Liver (tissue), 9 donors: Measurements from ENCODE around the gene ANKS3. TPM values are rescaled to one million over a fixed set of nuclear protein-coding genes. Genes with fewer than 3 reads are reported as not detected.
A peak's percentile ranks its signal among the peaks of the same experiment; 100 is the strongest.

Experiments
- DNase-seq: peaks from one replicate; pipeline ENCODE4 v3.0.0-alpha.2; 2017; ENCODE audit warnings: low spot score
- H3K27ac ChIP-seq, 2 donors: one replicate each; pipeline ENCODE4 v1.7.0; 2013; ENCODE audit warnings: inconsistent platforms in 2 of 2, low read length in 2 of 2, control low read depth in 1 of 2, low read depth in 1 of 2, mild to moderate bottlenecking in 1 of 2
- H3K27me3 ChIP-seq, 4 donors: one replicate each; pipeline versions ENCODE4 v1.6.1 to v1.7.0; 2013; ENCODE audit warnings: low read length in 3 of 4, inconsistent platforms in 1 of 4, mild to moderate bottlenecking in 1 of 4, moderate library complexity in 1 of 4; ENCODE audit not compliant: control insufficient read depth in 4 of 4, insufficient read depth in 4 of 4
- H3K36me3 ChIP-seq, 4 donors: one replicate each; pipeline versions ENCODE4 v1.6.1 to v1.7.0; 2013; ENCODE audit warnings: low read length in 3 of 4, mild to moderate bottlenecking in 3 of 4, low read depth in 1 of 4, moderate library complexity in 1 of 4; ENCODE audit not compliant: control insufficient read depth in 4 of 4, insufficient read depth in 3 of 4
- H3K4me1 ChIP-seq, 4 donors: one replicate each; pipeline versions ENCODE4 v1.6.1 to v1.7.0; 2013; ENCODE audit warnings: low read length in 3 of 4, mild to moderate bottlenecking in 3 of 4, moderate library complexity in 1 of 4; ENCODE audit not compliant: control insufficient read depth in 4 of 4, insufficient read depth in 4 of 4
- H3K4me3 ChIP-seq, 3 donors: one replicate each; pipeline versions ENCODE4 v1.6.1 to v1.7.0; 2013; ENCODE audit warnings: low read length in 3 of 3, control low read depth in 1 of 3, low read depth in 1 of 3, mild to moderate bottlenecking in 1 of 3
- H3K9ac ChIP-seq, 2 donors: one replicate each; pipeline ENCODE4 v1.7.0; 2013; ENCODE audit warnings: low read length in 2 of 2, mild to moderate bottlenecking in 2 of 2, moderate library complexity in 2 of 2, control low read depth in 1 of 2, low read depth in 1 of 2
- H3K9me3 ChIP-seq, 4 donors: one replicate each; pipeline versions ENCODE4 v1.6.1 to v1.7.0; 2013; ENCODE audit warnings: low read length in 3 of 4; ENCODE audit not compliant: control insufficient read depth in 4 of 4
- ATF3 ChIP-seq: IDR thresholded peaks from 2 replicates; pipeline ENCODE4 v1.6.1; 2016; ENCODE audit warnings: antibody characterized with exemption
- CTCF ChIP-seq: fragments of 150-350 bp; IDR thresholded peaks from 2 replicates; pipeline ENCODE4 v1.5.1; 2017; ENCODE audit warnings: improper control_type of control experiment, low read depth, low read length; ENCODE audit not compliant: missing input control
- EGR1 ChIP-seq, 2 donors: IDR thresholded peaks; 2 replicates each; pipeline ENCODE4 v1.6.1; 2016 to 2018; ENCODE audit warnings: antibody characterized with exemption in 2 of 2, low read depth in 2 of 2
- FOXA1 ChIP-seq: IDR thresholded peaks from 2 replicates; pipeline ENCODE4 v1.6.1; 2016; ENCODE audit warnings: antibody characterized with exemption
- FOXA2 ChIP-seq: IDR thresholded peaks from 2 replicates; pipeline ENCODE4 v1.6.1; 2016; ENCODE audit warnings: antibody characterized with exemption
- GABPA ChIP-seq, 2 donors: IDR thresholded peaks in 1 of 2; conservative IDR thresholded peaks in 1 of 2; 2 replicates each; pipeline ENCODE4 v1.6.1; 2016; ENCODE audit warnings: antibody characterized with exemption in 2 of 2, mild to moderate bottlenecking in 1 of 2, moderate library complexity in 1 of 2
- HNF4A ChIP-seq, 2 donors: conservative IDR thresholded peaks; 2 replicates each; pipeline ENCODE4 v1.6.1; 2016; ENCODE audit warnings: antibody characterized with exemption in 2 of 2, mild to moderate bottlenecking in 2 of 2
- HNF4G ChIP-seq: IDR thresholded peaks from 2 replicates; pipeline ENCODE4 v1.6.1; 2016; ENCODE audit warnings: antibody characterized with exemption
- JUND ChIP-seq, 2 donors: IDR thresholded peaks; 2 replicates each; pipeline ENCODE4 v1.6.1; 2016; ENCODE audit warnings: antibody characterized with exemption in 2 of 2
- MAX ChIP-seq: IDR thresholded peaks from 2 replicates; pipeline ENCODE4 v1.6.1; 2016; ENCODE audit warnings: antibody characterized with exemption
- NR2F2 ChIP-seq: IDR thresholded peaks from 2 replicates; pipeline ENCODE4 v1.6.1; 2016; ENCODE audit warnings: antibody characterized with exemption
- RAD21 ChIP-seq, 2 donors: IDR thresholded peaks; 2 replicates each; pipeline ENCODE4 v1.6.1; 2016; ENCODE audit warnings: antibody characterized with exemption in 2 of 2, mild to moderate bottlenecking in 2 of 2
- REST ChIP-seq: IDR thresholded peaks from 2 replicates; pipeline ENCODE4 v1.6.1; 2016; ENCODE audit warnings: antibody characterized with exemption, mild to moderate bottlenecking
- RXRA ChIP-seq, 2 donors: IDR thresholded peaks; 2 replicates each; pipeline ENCODE4 v1.6.1; 2017 to 2018; ENCODE audit warnings: antibody characterized with exemption in 2 of 2, mild to moderate bottlenecking in 1 of 2
- SP1 ChIP-seq: IDR thresholded peaks from 2 replicates; pipeline ENCODE4 v1.6.1; 2018; ENCODE audit warnings: antibody characterized with exemption, mild to moderate bottlenecking
- TAF1 ChIP-seq: conservative IDR thresholded peaks from 2 replicates; pipeline ENCODE4 v1.6.1; 2016; ENCODE audit warnings: antibody characterized with exemption, mild to moderate bottlenecking
- YY1 ChIP-seq: IDR thresholded peaks from 2 replicates; pipeline ENCODE4 v1.6.1; 2016; ENCODE audit warnings: antibody characterized with exemption, mild to moderate bottlenecking
- ZBTB33 ChIP-seq: IDR thresholded peaks from 2 replicates; pipeline ENCODE4 v1.6.1; 2016; ENCODE audit warnings: antibody characterized with exemption
- WGBS: extraction: QIAGEN DNeasy Blood & Tissue Kit; methylation state at CpG from one replicate; pipeline ENCODE4 v1.1.7; 2013; 5-methylcytosine and 5-hydroxymethylcytosine counted together
- polyA plus RNA-seq, 2 donors: library from polyadenylated mRNA; stranded (reverse) in 1 of 2; unstranded in 1 of 2; fragments of 200-250 nt in 1 of 2; fragments of >200 nt in 1 of 2; fragmentation: Nextera tagmentation in 1 of 2; extraction: Ambion mirVana in 1 of 2; gene quantifications; one replicate each; pipeline versions ENCODE4 v1.2.1 to v1.2.3, GENCODE V29; 2013 to 2015
- total RNA-seq, 2 donors: library from RNA; depleted of rRNA; stranded (reverse); fragments of >200 nt; gene quantifications; one replicate each; pipeline ENCODE4 v1.2.3, GENCODE V29; 2014
- donor health status: healthy.
- donor health status: healthy.
- donor health status: healthy.
- donor health status: healthy.
- donor health status: healthy.

Gene ANKS3
- total and polyA plus RNA-seq, 4 donors = 4.0 to 14.0 (median 4.7) TPM

GRCh38 chr16:4768549-4769305 is 34.7 kb upstream of the ANKS3 start:
- peak; percentile 95 for DNase-seq
- peaks cover 3 to 30% (median 28%) of the 10 kb centered on the region in 4 donors for H3K4me1 ChIP-seq
- no peaks in the 10 kb centered on the region for H3K27me3 ChIP-seq
- peaks cover 0 to 7% (median 3%) of the 10 kb centered on the region in 4 donors for H3K36me3 ChIP-seq
- no peaks in the 10 kb centered on the region for H3K9me3 ChIP-seq
- peak overlapping the region; percentile 26 to 85 for H3K9ac ChIP-seq
- peak; percentile 88 for TF ChIP-seq REST
- no peak for TF ChIP-seq FOXA2
- no peak for TF ChIP-seq EGR1 (IDR thresholded peaks at IDR 0.05; ENCODE audit: low read depth in 2 of 2)
- TF ChIP-seq RAD21 (IDR thresholded peaks at IDR 0.05) = peak in 1 of 2 donors; percentile 14
- no peak for TF ChIP-seq HNF4A (conservative IDR thresholded peaks at IDR 0.05)
- TF ChIP-seq NR2F2 = no peak
- no peak for TF ChIP-seq FOXA1
- peak; percentile 29 for TF ChIP-seq TAF1
- TF ChIP-seq CTCF = no peak
- TF ChIP-seq YY1 = peak; percentile 77
- no peak for TF ChIP-seq ATF3
- peak; percentile 73 for TF ChIP-seq MAX
- TF ChIP-seq SP1 = peak; percentile 67
- TF ChIP-seq ZBTB33 = peak; percentile 99
- peak; percentile 85 to 96 for TF ChIP-seq GABPA (IDR thresholded peaks at IDR 0.05 in 1 of 2, conservative IDR thresholded peaks at IDR 0.05 in 1 of 2)
- TF ChIP-seq JUND (IDR thresholded peaks at IDR 0.05) = no peak
- TF ChIP-seq RXRA (IDR thresholded peaks at IDR 0.05) = peak; percentile 7 to 36
- no peak for TF ChIP-seq HNF4G
- peak overlapping the region; percentile 85 to 91 for H3K27ac ChIP-seq
- H3K4me3 ChIP-seq = peak overlapping the region; percentile 61 to 88 (median 66)
- 5% methylated on average over 48 of the region's 48 CpGs for WGBS
